GM10266 (cell line): ENCODE measurements around the gene PCED1A.

Source experiments
- DNase-seq: peaks from one replicate; pipeline ENCODE4 v3.0.0; 2012; ENCODE audit errors: extremely low spot score
- TF ChIP-seq, protein P1 (sequence below): IDR thresholded peaks from 2 replicates; pipeline ENCODE4 v1.5.1; 2012; ENCODE audit warnings: mild to moderate bottlenecking, low read depth; ENCODE audit not compliant: control insufficient read depth, insufficient read depth; ENCODE audit errors: missing control alignments

The PCED1A gene

DNA sequence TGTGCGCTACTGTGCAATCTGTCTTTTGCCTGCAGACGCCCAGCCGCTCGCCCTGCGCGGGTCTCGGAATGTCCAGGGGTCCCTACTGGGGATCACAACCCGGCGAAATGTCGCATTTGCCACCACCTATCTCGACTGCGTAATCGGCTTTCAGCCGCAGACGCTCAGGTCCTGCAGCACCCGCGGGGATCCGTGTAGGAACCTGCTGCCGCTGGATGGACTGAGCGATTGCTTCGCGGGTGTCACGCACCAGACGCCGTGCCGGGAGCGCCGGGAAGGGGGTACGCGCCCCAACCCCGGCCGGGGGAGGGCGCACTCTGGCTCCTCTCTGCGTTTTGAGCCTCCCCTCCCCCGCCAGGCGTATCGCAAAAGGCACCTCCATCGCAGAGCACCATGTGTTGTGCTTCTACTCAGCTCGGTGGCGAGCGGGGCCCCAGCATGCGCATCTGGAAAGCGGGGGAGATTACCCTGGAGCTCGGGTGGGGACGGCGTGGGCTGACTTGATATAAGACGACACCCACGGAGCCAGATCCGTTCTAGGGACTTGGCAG lies 32.1 kb upstream of the PCED1A start:
- TF ChIP-seq, protein P1, sequence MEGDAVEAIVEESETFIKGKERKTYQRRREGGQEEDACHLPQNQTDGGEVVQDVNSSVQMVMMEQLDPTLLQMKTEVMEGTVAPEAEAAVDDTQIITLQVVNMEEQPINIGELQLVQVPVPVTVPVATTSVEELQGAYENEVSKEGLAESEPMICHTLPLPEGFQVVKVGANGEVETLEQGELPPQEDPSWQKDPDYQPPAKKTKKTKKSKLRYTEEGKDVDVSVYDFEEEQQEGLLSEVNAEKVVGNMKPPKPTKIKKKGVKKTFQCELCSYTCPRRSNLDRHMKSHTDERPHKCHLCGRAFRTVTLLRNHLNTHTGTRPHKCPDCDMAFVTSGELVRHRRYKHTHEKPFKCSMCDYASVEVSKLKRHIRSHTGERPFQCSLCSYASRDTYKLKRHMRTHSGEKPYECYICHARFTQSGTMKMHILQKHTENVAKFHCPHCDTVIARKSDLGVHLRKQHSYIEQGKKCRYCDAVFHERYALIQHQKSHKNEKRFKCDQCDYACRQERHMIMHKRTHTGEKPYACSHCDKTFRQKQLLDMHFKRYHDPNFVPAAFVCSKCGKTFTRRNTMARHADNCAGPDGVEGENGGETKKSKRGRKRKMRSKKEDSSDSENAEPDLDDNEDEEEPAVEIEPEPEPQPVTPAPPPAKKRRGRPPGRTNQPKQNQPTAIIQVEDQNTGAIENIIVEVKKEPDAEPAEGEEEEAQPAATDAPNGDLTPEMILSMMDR: peak; percentile 74
- DNase-seq: peak; percentile 75

DNA sequence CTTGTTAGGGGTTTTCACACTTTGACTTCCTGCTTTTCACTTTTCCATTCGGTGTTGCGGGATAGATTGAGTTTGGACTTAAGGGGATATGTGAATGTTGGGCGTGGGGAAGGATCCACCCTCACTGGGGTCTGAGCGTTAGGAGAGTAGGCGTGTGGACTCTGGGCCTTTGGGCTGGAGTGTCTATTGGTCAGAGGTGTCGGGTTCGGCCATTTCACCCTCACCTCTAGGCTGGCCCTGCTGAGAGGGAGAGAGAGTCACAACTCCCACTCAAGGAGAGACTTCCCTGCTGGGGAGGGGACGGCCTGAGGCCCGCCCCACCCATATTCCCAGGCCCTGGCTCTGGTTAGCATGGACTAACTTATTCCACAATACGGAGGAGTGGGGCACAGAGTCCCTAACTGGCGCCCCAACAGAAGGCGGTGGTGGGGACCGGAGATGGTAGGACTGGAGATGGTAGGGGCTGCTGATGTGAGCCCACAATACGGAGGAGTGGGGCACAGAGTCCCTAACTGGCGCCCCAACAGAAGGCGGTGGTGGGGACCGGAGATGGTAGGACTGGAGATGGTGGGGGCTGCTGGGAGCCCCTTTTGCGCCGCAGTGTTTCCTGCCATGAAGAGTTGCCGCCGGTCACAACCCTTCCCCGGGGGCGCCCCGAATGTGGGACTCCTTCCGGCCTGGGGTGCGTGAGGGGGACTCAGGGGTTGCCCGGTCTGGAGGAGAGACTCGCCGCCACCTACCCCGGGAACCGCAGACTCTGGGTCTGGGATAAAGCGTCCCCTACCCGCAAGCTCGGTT lies 31.4 kb upstream of the PCED1A start:
- no peak for DNase-seq
- TF ChIP-seq, protein P1: peak; percentile 12

DNA sequence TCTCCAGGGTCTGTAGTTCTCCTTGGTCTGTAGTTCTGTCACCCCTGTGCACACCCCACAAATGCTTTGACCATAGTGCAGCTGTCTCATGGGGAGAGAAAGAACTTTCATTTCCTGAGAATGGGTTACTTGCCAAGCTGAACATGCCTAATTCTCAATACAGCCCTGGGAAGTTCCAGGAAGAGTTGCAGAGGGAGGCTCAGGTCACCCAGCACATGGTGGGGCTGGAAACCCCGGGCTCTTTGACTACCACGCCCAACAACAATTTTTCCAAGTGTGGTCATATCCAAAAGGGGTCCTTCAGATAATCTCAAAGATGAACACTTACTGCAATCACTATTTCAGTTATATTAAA lies 30.6 kb upstream of the PCED1A start:
- DNase-seq: no peak

DNA sequence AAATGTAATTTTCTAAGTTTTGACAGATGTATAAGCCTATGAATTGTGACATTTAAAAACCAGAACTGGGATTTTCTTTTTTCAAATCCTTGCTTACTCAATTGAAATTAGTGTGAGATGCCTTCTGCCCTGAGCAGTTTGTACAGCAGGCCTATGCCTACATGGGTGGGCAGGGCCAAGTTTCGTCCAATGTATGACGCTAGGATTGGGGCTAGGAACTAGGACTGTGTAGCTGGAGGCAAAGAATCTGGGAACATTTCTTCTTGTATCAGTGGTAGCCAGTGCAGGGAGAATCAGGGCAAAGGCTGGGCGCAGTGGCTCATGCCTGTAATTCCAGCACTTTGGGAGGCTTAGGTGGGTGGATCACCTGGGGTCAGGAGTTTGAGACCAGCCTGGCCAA lies 28.9 kb upstream of the PCED1A start:
- no peak for DNase-seq
- TF ChIP-seq, protein P1: no peak

More for the DNA sequence above, 30.6 kb upstream of the PCED1A start:
- TF ChIP-seq, protein P1: no peak

DNA sequence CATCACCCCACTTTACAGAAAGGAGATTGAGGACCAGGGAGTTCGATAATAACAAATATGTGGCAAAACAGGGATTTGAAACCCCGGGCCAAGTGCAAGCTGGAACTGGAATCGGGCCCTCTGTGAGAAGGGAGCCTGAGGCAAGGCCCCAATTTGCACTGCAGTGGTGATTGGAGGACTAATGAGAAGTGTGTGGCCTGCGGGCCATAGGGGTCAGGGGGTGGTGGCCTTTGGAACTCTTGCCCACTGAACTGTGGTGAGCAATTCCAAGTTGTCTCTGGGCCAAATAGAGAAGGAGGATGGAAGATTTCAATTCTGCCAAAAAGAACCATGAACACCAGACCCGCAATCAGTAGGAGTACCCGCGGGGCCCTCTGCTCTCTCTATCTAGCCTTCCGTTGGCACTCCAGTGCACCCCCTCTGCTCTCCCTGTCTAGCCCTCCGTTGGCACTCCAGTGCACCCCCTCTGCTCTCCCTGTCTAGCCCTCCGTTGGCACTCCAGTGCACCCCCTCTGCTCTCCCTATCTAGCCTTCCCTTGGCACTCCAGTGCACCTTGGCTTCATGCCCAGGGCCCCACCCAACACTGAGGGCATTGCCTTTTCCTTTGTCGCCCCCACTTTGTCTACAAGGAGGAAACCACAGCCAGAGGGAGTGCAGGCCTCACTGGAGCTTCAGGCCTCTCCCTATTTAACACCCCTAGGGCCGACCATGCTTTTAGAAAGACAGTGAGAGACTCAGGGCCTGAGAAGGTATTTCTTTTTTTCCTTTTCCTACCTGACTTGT lies 26.8 kb upstream of the PCED1A start:
- DNase-seq: no peak

DNA sequence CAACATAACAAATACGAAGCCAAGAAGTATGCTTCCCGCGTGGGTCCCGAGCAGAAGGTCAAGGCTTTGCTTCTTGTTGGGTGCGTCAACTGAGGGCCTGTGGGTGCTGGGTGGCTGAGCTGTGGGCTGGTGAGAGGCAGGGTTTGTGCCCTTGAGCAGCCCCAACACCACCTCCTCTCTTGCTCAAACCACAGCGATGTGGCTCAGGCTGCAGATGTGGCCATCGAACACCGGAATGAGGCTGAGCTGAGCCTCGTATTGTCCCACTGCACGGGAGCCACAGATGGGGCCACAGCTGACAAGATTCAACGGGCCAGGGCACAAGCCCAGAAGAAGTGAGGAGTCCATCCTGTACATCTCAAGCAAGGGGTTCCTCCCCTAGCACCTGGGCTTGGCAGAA lies 25.8 kb upstream of the PCED1A start:
- TF ChIP-seq, protein P1: no peak
- DNase-seq: no peak

More for the DNA sequence above, 26.8 kb upstream of the PCED1A start:
- TF ChIP-seq, protein P1: no peak
